Right hindlimb (tissue), 1 donor: ENCODE measurements around the gene INKA1.
A peak's percentile ranks its signal among the peaks of the same experiment; 100 is the strongest.

Experiments
- DNase-seq: peaks from one replicate; pipeline ENCODE4 v3.0.0-alpha.2; 2018

INKA1 gene

GRCh38 chr3:49787182-49787464, 15.9 kb upstream of the INKA1 start:
- DNase-seq, result no peak

GRCh38 chr3:49787536-49787935, 15.5 kb upstream of the INKA1 start:
- DNase-seq, result no peak

GRCh38 chr3:49788056-49788455, 15.0 kb upstream of the INKA1 start:
- no peak for DNase-seq

- no peak for DNase-seq
Observed at GRCh38 chr3:49790626-49791411, 12.2 kb upstream of the INKA1 start.

- DNase-seq, result no peak
Observed at GRCh38 chr3:49791571-49791970, 11.5 kb upstream of the INKA1 start.

GRCh38 chr3:49792371-49793150, 10.5 kb upstream of the INKA1 start:
- no peak for DNase-seq

- DNase-seq, result no peak
Observed at GRCh38 chr3:49793486-49794085, 9.5 kb upstream of the INKA1 start.

GRCh38 chr3:49794431-49794830, 8.6 kb upstream of the INKA1 start:
- no peak for DNase-seq

GRCh38 chr3:49794926-49795905, 7.8 kb upstream of the INKA1 start:
- no peak for DNase-seq

GRCh38 chr3:49799105-49799504, 4.0 kb upstream of the INKA1 start:
- DNase-seq, result no peak

GRCh38 chr3:49799761-49800160, 3.3 kb upstream of the INKA1 start, which contains the start of gene CDHR4:
TSS of gene CDHR4 (minus strand) at chr3:49799873. CDS start at chr3:49799812, 61 bp downstream.
- no peak for DNase-seq

- DNase-seq, result no peak
Observed at GRCh38 chr3:49801160-49801559, 1.9 kb upstream of the INKA1 start.

GRCh38 chr3:49803465-49804140, 542 bp downstream of the INKA1 start:
- DNase-seq, result peak; percentile 86

- peak; percentile 46 for DNase-seq
Observed at GRCh38 chr3:49804141-49805041, 1.3 kb downstream of the INKA1 start.

- DNase-seq, result peak; percentile 95
Observed at GRCh38 chr3:49805367-49805782, 2.3 kb downstream of the INKA1 start.

- DNase-seq, result peak; percentile 95
Observed at GRCh38 chr3:49805897-49806701, 3.0 kb downstream of the INKA1 start.

GRCh38 chr3:49806850-49807249, 3.8 kb downstream of the INKA1 start:
- no peak for DNase-seq

GRCh38 chr3:49807431-49808114, 4.5 kb downstream of the INKA1 start:
- peak; percentile 33 for DNase-seq

- DNase-seq, result no peak
Observed at GRCh38 chr3:49812916-49813496, 9.9 kb downstream of the INKA1 start.
